HTERT RPE-1 (cell line): ENCODE measurements around the gene MYO15B.

ENCODE experiments used
- in situ Hi-C: fragments of 300-500 bp; cut with MboI; formaldehyde crosslinking; loops from 4 replicates; pipeline ENCODE4 v1.14.3; 2020; ENCODE audit warnings: low sequenced_read_pairs

MYO15B gene

GRCh38 chr17:75658237-75658636 lies 70.6 kb downstream of the MYO15B start:
- in situ Hi-C loops: no loop called here

- in situ Hi-C loops: no loop called here
Observed at GRCh38 chr17:75661531-75661930, 73.9 kb downstream of the MYO15B start.

GRCh38 chr17:75662511-75662910 lies 74.9 kb downstream of the MYO15B start:
- in situ Hi-C loops: no loop called here

GRCh38 chr17:75664099-75664549 lies 76.5 kb downstream of the MYO15B start:
- in situ Hi-C loops: no loop called here

- in situ Hi-C loops: no loop called here
Observed at GRCh38 chr17:75665981-75666380, 78.4 kb downstream of the MYO15B start.

GRCh38 chr17:75666959-75667790 lies 79.6 kb downstream of the MYO15B start, which contains the start of the genes RECQL5 and SAP30BP:
Gene RECQL5 (minus strand): TSS chr17:75667154. CDS start chr17:75666557, 597 bp downstream.
Gene SAP30BP (plus strand): TSS chr17:75667338. CDS start chr17:75667373, 35 bp downstream.
- in situ Hi-C loops: no loop called here

GRCh38 chr17:75667825-75668224 lies 80.2 kb downstream of the MYO15B start:
- in situ Hi-C loops: no loop called here

GRCh38 chr17:75668489-75668888 lies 80.9 kb downstream of the MYO15B start:
- in situ Hi-C loops: no loop called here

GRCh38 chr17:75670868-75671267 lies 83.3 kb downstream of the MYO15B start:
- in situ Hi-C loops: no loop called here

- in situ Hi-C loops: no loop called here
Observed at GRCh38 chr17:75672011-75672410, 84.4 kb downstream of the MYO15B start.

GRCh38 chr17:75673487-75673886 lies 85.9 kb downstream of the MYO15B start:
- in situ Hi-C loops: no loop called here
